HS-27A (cell line): ENCODE results near the gene MAST3.
"Not testable (repeated sequence)": the region's sequence is repeated elsewhere in the genome, so short reads cannot be mapped to it uniquely, and the experiment has no call there.

Experiments
- DNase-seq: peaks from one replicate; pipeline ENCODE4 v3.0.0-alpha.2; 2012; ENCODE audit warnings: low read depth, missing footprints

MAST3 gene

DNA sequence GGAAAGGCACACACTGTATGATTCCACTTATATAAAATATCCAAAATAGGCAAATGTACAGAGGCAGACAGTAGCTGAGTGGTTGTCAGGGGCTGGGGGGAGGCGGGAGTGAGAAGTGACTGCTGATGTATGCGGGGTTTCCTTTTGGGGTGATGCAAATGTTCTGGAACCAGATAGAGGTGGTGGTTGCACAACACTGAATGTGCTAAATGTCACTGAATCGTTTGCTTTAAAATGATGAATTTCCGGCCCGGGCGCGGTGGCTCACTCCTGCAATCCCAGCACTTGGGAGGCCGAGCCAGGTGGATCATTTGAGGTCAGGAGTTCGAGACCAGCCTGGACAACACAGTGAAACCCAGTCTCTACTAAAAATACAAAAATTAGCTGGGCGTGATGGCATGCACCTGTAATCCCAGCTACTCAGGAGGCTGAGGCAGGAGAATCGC is 8.5 kb upstream of the MAST3 start:
- DNase-seq: not testable (repeated sequence)

DNA sequence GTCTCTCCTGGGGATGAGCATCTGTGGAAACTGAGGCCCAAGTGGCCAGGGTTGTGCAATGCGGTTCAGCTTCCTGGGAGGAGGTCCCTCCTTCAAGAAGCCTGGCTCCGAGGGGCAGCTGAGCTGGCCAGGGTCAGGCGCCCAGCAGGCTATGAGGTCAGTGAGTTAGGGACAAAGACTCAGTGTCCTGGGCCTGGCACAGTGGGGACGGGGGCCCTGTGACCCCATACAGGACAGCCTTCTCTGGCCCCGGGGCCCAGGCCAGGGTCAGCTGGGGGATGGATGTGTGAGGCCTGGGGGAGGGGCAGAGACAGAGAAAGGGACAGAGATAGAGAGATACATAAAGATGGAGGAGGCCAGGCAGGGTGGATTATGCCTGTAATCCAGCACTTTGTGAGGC is 7.9 kb upstream of the MAST3 start:
- DNase-seq: no peak

DNA sequence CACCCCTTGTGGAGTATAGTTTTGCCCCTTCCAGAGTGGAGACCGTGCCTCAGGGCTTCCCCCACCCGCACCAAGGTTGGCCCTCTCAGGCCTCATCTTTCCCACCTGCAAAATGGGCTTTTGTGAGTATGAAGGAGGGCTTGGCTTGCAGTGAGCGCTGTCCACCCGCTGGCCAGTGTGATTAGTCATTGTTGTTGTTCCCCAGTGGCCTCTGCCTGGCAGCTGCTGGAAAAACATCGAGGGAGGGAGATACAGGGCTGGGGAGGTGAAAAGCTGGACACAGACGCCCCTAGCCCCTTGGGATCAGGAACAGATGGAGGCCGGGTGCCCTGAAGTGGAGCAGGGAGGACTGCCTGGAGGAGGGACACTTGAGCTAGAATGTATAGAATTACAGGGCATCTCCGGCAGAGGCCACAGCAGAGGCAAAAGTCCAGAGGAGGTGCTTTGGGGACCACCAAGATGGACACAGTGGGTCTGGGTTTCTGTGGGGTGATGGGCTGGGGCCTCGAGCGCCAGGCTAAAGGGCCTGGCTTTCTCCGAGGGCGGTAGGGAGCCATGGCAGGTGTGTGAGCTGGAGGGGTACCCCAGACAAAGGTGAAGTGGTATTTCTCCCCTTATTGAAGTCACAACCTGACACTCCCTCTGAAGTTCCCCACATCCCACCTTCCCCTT is 6.9 kb upstream of the MAST3 start:
- no peak for DNase-seq

DNA sequence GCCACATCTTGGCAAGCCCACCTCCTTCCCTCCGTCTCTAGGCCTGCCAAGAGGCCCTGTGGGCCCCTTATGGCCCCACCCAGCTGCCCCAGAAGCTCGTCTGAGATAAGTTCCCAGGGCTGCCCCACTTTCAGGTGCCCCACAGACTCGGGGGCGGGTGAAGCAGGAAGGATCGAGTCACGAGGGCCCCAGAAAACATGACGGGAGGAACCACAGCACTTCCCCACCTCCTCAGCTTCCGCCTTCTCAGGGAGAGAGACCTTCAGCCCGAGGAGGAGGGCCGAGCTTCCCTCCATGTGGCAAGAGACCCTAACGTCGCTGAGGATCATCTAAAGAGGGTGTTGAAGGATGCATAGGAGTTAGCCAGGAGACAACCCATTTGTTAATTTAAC is 6.4 kb upstream of the MAST3 start:
- DNase-seq: no peak

DNA sequence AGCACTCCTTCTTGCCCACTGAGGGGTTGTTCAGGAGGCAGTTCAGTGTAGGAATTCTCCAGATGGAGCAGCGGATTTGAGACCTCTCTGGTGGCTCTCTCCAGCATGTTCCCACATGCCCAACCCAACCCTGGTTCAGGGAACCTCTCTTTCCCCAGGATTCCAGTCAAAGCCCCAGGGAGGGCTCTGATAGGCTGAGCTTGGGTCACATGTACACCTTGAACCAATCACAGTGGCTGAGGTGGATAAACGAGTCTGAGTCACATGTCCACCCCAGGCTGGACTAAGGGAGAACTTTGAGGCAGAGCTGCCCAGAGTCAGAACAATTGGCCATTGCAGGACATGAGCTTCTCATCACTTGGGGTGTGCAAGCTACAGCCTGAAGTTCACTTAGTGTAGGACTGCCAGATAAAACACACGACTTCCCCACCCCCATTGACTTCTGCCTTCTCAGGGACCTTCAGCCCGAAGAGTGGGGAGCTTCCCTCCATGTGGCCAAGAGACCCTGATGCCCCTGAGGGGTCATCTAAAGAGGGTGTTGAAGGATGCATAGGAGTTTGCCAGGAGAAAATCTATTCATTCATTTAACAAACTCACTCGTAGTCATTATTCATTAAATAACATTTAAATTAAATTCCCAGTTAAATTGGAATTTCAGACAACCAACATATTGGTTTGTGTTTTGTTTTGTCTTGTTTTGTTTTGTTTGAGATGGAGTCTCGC is 4.0 kb upstream of the MAST3 start:
- no peak for DNase-seq

DNA sequence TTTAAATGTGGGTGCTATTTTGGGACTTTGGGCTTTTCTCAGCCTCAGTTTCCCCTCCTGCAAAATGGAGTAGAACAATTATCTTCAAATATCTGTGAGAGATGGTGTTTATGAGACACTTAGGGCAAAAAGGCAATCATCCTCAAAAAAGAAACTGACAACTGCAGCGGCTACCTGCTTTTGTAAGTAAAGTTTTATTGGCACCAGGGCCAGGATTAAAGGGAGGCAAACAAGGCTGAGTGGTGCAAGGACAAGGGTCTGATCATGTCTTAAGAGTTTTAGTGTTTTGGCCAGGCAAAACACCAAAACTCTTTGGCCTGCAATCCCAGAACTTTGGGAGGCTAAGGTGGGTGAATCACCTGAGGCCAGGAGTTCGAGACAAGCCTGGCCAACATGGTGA is 1.3 kb upstream of the MAST3 start:
- no peak for DNase-seq

DNA sequence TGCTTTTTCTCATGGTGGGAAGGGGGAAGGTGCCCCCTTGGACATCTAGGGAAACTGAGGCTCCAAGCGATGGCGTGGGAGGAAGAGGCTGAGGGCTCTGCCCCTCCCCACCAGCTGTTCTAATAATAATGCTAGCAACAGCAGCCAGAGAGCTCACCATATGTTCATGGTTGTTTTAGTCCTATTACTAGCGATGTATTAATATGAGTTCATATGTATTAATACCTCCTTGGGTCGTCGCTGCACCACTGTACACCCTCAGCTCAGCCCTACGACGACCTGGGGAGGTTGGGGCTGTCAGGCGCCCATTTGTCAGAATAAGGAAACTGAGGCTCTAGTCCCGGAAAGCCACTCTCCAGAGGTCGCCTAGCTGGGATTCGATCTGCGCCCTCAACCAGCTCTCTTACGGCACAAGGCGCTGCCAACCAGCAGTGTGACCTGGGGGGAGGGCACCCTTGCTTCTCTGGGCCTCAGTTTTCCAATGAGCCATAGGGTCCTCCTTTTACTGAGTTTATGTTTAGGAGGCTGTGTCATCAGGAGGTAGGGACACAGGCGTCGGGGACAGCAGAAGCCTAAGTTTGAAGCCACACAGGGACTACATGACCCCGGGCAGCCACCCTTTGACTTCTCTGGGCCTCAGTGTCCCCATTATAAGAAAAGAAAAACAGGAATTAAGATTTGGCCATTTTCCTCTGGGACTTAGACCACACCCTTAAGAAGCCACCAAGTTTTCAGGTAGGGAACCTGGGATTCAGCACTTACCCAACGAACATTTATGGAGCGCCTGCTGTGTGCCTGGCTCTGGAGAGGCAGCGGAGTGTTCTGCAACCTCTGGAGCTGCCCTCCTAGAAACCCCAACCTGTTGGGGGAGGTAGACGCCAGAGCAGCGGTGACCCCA is 664 bp downstream of the MAST3 start:
- no peak for DNase-seq

DNA sequence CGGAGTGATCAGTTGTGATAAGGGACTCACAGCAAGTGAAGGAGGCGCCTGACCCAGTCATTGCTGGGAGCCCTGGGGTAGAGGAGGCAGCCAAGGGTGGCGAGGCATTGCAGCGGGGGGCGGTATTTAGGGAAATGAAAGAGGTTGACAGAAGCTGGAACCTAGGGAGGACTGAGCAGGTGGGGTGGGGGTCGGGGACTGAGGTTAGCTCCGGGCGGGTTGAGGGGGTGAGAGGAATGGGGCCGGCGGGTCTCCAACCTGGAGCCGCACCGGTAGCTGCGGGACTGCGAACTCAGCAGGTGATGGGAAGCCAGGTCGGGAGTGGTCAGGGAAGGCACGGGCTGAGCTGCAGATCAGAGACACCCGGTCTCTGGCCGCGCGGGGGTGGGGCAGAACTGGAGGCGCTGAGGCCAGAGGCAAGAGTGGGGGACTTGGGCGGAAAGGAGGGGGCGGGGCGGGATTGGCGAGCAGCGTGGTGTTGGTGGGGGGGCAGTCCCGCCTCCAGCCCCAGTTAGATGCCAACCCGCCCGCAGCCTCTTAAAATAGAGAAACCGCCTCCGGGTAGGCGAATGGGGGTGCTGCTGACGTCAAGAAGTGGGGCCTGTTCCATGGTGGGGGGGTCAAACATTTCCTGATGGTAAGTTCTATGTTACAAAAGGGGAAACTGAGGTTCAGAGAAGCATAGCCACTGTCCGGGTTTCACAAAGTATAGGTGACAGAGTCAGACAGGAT is 1.5 kb downstream of the MAST3 start:
- DNase-seq: no peak

DNA sequence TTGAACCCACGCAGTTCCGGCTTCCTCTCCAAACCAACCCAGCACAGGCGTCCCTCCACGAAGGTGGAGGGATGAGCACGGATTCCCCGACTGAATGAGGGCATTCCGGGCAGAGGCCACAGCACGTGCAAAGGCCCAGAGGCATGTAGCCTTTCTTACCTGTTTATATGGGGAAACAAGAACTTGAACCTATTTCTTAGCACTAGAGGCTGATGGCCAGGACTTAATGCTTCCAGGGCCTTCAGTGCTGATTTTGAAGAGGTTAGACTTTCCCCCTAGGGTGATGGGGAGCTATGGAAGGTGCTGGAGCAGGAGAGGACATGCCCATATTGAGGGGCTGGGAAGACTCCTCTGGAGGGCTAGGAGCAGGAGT is 2.0 kb downstream of the MAST3 start:
- no peak for DNase-seq

DNA sequence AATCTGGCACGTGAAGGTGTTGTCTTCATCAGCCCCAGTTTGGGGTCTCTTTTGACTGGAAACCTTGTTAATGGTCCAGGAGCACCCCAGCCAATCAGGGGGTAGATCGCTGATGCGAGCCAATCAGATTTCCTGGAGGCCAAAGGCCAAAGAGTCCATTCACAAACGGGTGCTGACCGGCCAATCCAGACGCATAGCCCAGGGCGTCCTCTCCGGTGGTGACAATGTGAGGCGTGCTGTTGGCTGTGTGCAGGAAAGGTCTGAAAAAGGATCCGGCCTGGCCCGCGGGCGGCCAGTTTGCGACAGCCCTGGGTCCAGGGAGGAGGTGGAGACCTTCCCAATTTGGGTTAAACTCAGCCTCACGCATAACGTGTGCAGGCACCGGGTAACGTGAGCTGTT is 3.1 kb downstream of the MAST3 start:
- no peak for DNase-seq

DNA sequence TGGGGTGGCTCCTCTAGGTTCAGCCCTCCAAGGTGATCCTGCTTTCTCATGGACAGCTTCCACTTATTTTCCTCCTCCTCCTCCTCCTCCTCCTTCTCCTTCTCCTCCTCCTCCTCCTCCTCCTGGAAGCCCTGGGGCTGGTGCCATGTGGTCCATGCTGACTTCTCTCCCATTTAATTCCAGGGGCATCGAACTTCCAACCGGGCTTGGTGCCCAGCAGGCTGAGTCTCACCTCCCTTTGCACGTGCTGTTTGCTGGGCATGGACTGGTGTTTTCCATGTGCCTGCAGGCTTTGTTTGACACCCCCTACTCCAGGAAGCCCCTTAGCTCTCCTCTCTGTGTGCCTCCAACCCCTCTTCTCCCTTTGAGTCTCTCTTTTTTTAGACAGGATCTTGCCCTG is 3.7 kb downstream of the MAST3 start:
- no peak for DNase-seq

DNA sequence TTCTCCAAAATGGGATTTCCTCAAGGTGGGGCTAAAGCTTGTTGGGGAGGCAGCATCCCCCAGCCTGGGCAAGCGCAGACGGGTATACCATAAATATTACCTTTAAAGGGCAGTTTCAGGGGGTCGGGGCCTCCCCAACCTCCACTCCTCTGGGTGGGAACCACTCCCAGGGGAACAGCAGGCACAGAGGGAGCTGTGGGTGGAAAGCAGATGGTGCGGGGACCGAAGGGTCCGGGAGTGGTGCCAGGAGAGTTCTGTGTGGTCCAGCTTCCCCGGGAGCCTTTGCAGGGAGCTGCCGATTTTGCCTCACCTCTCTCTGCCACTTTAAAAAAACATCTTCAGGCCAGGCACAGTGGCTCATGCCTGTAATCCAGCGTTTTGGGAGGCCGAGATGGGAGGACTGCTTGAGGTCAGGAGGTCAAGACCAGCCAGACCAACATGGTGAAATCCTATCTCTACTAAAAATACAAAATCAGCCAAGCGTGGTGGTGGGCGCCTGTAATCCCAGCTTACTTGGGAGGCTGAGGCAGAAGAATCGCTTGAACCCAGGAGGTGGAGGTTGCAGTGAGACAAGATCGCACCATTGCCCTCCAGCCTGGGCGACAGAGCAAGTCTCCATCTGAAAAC is 5.5 kb downstream of the MAST3 start:
- DNase-seq: no peak

DNA sequence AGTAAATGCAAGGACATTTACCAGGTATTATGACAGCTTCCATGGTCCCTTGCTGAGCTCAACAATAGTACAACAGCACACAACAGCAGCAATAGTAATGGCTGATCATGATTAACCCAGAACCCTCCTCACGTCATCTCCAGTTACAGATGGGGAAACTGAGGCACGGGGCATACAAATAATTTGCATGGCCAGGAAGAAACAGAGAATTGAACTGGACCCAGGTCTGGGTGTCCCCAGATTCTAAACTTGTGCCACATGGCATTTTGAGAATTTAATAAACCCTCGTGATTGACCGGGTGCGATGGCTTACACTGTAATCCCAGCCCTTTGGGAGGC is 7.2 kb downstream of the MAST3 start:
- no peak for DNase-seq

DNA sequence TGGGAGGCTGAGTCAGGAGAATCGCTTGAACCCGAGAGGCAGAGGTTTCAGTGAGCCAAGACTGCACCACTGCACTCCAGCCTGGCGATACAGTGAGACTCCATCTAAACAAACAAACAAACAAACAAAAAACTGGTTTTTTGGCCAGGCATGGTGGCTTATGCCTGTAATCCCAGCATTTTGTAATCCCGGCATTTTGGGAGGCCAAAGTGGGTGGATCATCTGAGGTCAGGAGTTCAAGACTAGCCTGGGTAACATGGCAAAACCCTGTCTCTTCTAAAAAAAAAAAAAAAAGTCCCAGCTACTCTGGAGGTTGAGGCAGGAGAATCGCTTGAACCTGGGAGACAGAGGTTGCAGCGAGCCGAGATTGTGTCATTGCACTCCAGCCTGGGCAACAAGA is 7.7 kb downstream of the MAST3 start:
- not testable (repeated sequence) for DNase-seq

DNA sequence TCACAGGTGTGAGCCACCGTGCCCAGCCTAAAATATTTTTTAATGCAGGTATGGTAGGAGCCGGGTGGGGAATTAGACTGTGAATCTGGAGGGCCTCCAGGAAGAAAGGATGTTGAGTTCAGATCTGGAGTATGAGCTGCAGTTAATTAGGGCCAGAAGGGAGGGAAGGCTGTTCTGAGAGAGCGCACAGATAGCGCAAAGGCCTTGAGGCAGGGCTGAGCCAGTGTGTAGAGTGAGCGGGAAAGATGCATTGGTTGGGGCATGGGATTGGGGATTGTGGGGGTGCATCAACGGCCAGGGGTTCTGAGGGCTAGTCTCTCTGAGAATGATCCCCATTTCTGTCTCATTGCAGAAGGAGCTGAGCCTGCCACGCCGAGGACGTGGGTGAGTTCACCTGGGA is 9.7 kb downstream of the MAST3 start:
- DNase-seq: no peak

DNA sequence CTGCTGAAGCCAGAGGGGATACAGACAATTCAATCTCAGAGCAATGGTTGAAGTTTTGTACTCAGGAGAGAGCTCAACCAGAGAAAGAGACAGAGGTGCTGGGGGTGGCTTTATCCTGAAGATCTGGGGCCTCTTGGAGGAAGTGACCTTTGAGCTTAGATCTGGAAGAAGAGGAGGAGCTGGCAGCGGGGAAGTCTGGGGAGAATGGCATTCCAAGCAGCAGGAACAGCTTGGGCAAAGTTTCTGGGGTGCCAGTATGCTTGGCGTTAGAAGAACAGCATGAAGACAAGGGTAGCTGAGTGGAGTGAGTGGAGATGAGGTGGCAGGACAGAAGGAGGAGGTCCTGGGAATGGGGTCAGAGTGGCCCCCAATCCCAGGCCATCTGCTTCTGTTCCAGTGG is 11.3 kb downstream of the MAST3 start:
- no peak for DNase-seq

DNA sequence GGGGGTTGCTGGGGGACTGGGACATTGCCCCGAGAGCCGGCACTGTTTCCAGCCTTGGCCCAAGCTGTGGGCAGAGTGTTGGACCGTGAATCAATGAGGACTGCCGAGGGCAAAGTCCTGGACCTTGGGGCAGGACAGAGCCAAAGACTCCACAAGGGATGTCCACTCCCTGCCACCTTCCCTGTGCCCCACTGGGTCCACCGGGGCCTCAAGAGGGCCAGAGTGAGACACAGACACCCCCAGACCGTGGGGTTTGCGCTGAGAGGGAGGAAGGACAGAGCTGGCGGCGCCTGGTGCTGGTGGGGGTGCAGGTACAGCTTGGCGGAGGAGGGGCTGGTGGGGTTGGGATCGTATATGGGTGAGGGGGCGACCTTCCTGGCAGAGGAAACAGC is 11.8 kb downstream of the MAST3 start:
- no peak for DNase-seq

DNA sequence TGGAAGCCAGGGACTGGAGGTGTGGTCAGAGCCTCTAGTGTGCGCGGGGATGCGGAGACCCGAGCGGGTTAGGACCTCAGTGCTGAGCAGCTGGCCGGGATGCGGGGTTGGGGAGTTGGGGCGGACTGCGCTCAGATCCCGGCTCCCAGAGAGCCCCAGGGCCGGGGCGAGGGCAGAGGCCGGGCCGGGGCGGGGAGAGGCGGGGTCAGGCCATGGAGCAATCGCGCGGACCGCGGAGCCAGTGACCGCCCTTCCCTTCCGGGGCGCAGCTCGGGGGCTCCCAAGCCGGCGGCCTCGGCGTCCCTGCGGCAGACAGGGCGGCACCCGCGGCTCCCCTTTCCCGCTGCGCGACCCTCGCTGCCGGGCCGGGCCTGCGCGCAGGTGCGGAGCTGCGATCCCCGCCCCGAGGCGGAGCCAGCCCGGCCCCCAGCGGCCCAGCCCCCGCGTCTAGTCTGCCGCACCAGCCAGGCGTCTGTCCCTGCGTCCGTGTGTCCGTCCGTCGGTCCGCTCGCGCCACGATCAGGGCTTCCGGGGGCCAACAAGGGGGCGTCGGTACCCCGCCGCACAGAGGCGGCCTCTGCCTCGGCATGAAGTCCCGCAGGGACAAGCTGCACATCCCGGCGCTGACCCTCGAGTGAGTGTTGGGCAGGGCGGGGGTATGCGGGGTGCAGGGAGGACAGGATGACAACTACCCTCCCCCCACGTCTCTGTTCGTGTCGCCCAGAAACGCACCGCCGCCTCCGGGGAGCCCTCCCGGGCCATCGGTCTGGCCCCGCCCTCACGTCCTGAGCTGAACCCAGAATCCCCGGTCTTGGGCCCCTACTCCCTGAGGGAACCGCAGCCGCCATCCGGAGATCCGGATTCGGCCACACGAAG is 12.4 kb downstream of the MAST3 start:
- DNase-seq: no peak

DNA sequence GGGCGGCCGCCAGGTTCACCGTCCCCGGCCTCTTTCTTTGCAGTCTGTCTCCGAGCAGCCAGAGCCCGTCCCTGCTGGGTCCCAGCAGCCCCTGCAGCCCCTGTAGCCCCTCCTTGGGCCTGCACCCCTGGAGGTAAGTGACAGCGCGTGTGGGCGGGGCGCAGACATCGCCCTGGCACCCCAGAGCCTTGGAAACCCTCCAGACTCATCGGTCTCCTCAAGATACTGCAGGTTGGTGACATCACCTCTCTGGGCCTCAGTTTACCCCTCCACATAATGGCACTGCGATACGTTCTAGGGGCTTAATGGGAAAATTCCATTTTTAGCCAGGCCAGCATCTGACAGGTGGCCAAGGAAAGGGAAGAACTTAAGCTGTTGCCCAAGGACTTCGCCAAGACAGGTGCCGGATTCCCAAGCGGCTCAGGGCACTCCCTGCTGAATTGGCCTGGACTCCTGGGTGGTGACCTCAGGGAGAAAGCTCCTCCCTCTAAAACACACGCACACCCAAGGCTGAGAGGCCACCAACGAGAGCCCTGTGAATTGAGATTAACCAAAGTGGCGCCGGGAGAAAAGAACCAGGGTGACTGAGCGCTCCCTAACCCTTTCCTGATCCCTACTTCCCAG is 13.1 kb downstream of the MAST3 start:
- no peak for DNase-seq

DNA sequence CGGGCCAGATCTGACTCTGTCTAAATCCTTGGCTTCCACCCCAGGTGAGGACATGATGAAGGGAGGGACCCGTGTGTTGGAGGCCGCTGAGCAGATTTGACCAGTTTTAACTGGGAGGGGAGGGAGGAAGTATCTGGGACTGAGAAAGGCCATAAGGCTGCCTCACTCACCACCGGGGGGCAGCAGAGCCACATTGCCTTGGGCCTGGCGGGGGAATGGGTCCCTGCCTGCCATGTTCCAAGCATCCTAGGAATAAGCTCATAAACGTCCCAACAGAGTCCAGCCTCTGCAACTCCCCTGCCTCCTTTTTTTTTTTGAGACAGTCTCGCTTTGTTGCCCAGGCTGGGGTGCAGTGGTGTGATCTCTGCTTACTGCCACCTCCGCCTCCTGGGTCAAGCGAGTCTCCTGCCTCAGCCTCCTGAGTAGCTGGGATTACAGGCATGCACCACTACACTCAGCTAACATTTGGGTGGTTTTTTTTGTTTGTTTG is 15.5 kb downstream of the MAST3 start:
- no peak for DNase-seq
